A549 (cell line): Measurements from ENCODE around the gene BPI. TPM values are rescaled to one million over a fixed set of nuclear protein-coding genes. Genes with fewer than 3 reads are reported as not detected.

Experiments
- ATAC-seq, 2 experiments: fragments of 200-7000 bp in 1 of 2; fragments of >200 bp in 1 of 2; cut with Nextera tagmentation in 1 of 2; cut with Tn5 transposase in 1 of 2; 3 replicates each; pipeline versions ENCODE4 v1.8.0 to v1.9.1; 2018 to 2020; ENCODE audit warnings: mild to moderate bottlenecking in 1 of 2, moderate library complexity in 1 of 2
- CTCF ChIA-PET: fragments of 300-600 bp; sonication (Branson Sonifier 250); formaldehyde crosslinking; extraction: SDS; loops from one replicate; lab custom pipeline; 2021; ENCODE audit warnings: antibody characterized with exemption, inconsistent platforms; lab: Yijun Ruan, JAX
- POLR2A ChIA-PET: fragments of 350-600 bp; formaldehyde crosslinking; extraction: SDS; loops from one replicate; lab custom pipeline; 2021; ENCODE audit warnings: antibody characterized with exemption, inconsistent platforms; lab: Yijun Ruan, JAX
- DNase-seq, 2 experiments: peaks; one replicate each; pipeline versions ENCODE4 v3.0.0 to v3.0.0-alpha.2; 2011 to 2016; ENCODE audit warnings: low read depth in 1 of 2, low spot score in 1 of 2
- FAIRE-seq: peaks from 2 replicates; lab custom pipeline; 2011; peaks lifted over from hg19 to GRCh38; lab: Jason Lieb, UNC
- H3K27ac ChIP-seq, 2 experiments: fragments of >200 bp; sonication (Bioruptor Twin); formaldehyde crosslinking; 3 replicates each; pipeline ENCODE4 v1.5.1; 2016 to 2017
- H3K4me1 ChIP-seq: fragments of >200 bp; sonication (Bioruptor Twin); formaldehyde crosslinking; 3 replicates; pipeline ENCODE4 v1.6.1; 2016
- H3K4me2 ChIP-seq: fragments of >200 bp; sonication (Bioruptor Twin); formaldehyde crosslinking; 3 replicates; pipeline ENCODE4 v1.6.1; 2016
- H3K4me3 ChIP-seq: fragments of >200 bp; sonication (Bioruptor Twin); formaldehyde crosslinking; 3 replicates; pipeline ENCODE4 v1.5.1; 2016
- H3K9me3 ChIP-seq: fragments of >200 bp; sonication (Bioruptor Twin); formaldehyde crosslinking; 3 replicates; pipeline ENCODE4 v1.6.1; 2016
- BCL3 ChIP-seq: fragments of >200 bp; sonication (Bioruptor Twin); formaldehyde crosslinking; IDR thresholded peaks from 3 replicates; pipeline ENCODE4 v1.6.1; 2016
- CBX2 ChIP-seq: fragments of 200-600 bp; sonication (generic); IDR thresholded peaks from 2 replicates; pipeline ENCODE4 v1.6.1; 2016; ENCODE audit warnings: low read depth, mild to moderate bottlenecking, borderline replicate concordance
- CEBPB ChIP-seq, 2 experiments: fragments of >200 bp in 1 of 2; sonication (Bioruptor Twin) in 1 of 2; formaldehyde crosslinking in 1 of 2; IDR thresholded peaks; 2 replicates each; pipeline ENCODE4 v1.6.1; 2012 to 2016
- CTCF ChIP-seq: fragments of >200 bp; sonication (Bioruptor Twin); formaldehyde crosslinking; IDR thresholded peaks from 3 replicates; pipeline ENCODE4 v1.5.1; 2016
- ELK1 ChIP-seq: fragments of 150-350 bp; IDR thresholded peaks from 2 replicates; pipeline ENCODE4 v1.6.1; 2014; ENCODE audit warnings: low read depth, mild to moderate bottlenecking, low read length
- EP300 ChIP-seq, 2 experiments: fragments of >200 bp; sonication (Bioruptor Twin); formaldehyde crosslinking; IDR thresholded peaks; 2 replicates in 1 of 2; 3 replicates in 1 of 2; pipeline ENCODE4 v1.6.1; 2016 to 2017
- FOXS1 ChIP-seq: fragments of 250-450 bp; sonication (Bioruptor Pico); IDR thresholded peaks from 2 replicates; pipeline ENCODE4 v1.5.0; 2020; ENCODE audit warnings: mild to moderate bottlenecking, moderate library complexity
- GATA3 ChIP-seq: IDR thresholded peaks from 2 replicates; pipeline ENCODE4 v1.6.1; 2012; ENCODE audit warnings: borderline replicate concordance
- HEYL ChIP-seq: fragments of 250-450 bp; sonication (Bioruptor Pico); IDR thresholded peaks from 2 replicates; pipeline ENCODE4 v1.8.0; 2021; ENCODE audit warnings: mild to moderate bottlenecking, moderate library complexity
- HMGXB4 ChIP-seq: fragments of 250-450 bp; sonication (Bioruptor Pico); IDR thresholded peaks from 2 replicates; pipeline ENCODE4 v1.5.0; 2021; ENCODE audit warnings: mild to moderate bottlenecking, moderate library complexity, borderline replicate concordance
- HOXA7 ChIP-seq: fragments of 250-450 bp; sonication (Bioruptor Pico); IDR thresholded peaks from 2 replicates; pipeline ENCODE4 v1.5.0; 2020; ENCODE audit warnings: mild to moderate bottlenecking, moderate library complexity
- JUNB ChIP-seq: fragments of >200 bp; sonication (Bioruptor Twin); formaldehyde crosslinking; IDR thresholded peaks from 2 replicates; pipeline ENCODE4 v1.6.1; 2016
- MAFK ChIP-seq: fragments of 450-650 bp; IDR thresholded peaks from 2 replicates; pipeline ENCODE4 v1.6.1; 2014; ENCODE audit not compliant: partially characterized antibody
- MAX ChIP-seq: IDR thresholded peaks from 2 replicates; pipeline ENCODE4 v1.6.1; 2012
- NPAS2 ChIP-seq: fragments of 250-450 bp; sonication (Bioruptor Pico); IDR thresholded peaks from 2 replicates; pipeline ENCODE4 v1.8.0; 2022; ENCODE audit warnings: mild to moderate bottlenecking, moderate library complexity, borderline replicate concordance
- NR3C1 ChIP-seq: fragments of >200 bp; sonication (Bioruptor Twin); formaldehyde crosslinking; IDR thresholded peaks from 3 replicates; pipeline ENCODE4 v1.6.1; 2017
- PBX3 ChIP-seq: IDR thresholded peaks from 2 replicates; pipeline ENCODE4 v1.6.1; 2012
- POLR2A ChIP-seq: IDR thresholded peaks from 2 replicates; pipeline ENCODE4 v1.6.1; 2012; ENCODE audit warnings: mild to moderate bottlenecking, low read length
- POLR2AphosphoS2 ChIP-seq: conservative IDR thresholded peaks from 2 replicates; pipeline ENCODE4 v1.6.1; 2012; ENCODE audit warnings: low read length, improper control_type of control experiment, inconsistent platforms
- RNF2 ChIP-seq: fragments of 200-600 bp; sonication (generic); IDR thresholded peaks from 2 replicates; pipeline ENCODE4 v1.6.1; 2016; ENCODE audit warnings: low read depth, mild to moderate bottlenecking, antibody characterized with exemption, moderate library complexity, borderline replicate concordance
- ZSCAN20 ChIP-seq: fragments of 250-450 bp; sonication (Bioruptor Pico); IDR thresholded peaks from 2 replicates; pipeline ENCODE4 v1.8.0; 2022; ENCODE audit warnings: mild to moderate bottlenecking, moderate library complexity
- WGBS: methylation state at CpG from one replicate; pipeline ENCODE4 v1.1.6; 2017; ENCODE audit errors: missing lambda C conversion rate; 5-methylcytosine and 5-hydroxymethylcytosine counted together
- polyA plus RNA-seq, 4 experiments: library from polyadenylated mRNA; depleted of rRNA in 3 of 4; stranded (reverse); fragments of >200 nt; fragmentation: RNase III in 1 of 4; extraction: RNeasy Plus Mini Kit Qiagen cat#74134 plus additional on column Dnase treatment in 1 of 4; gene quantifications; 2 replicates in 3 of 4; 3 replicates in 1 of 4; pipeline ENCODE4 v1.2.3, GENCODE V29; 2011 to 2017

BPI gene
- polyA plus RNA-seq, 2 of the 4 experiments (the other 2 are of a cell fraction), result not detected

- Histone ChIP-seq H3K9me3 (no peaks in the 10 kb centered on the region), H3K27ac (no peak overlapping the region), H3K4me3 (no peak overlapping the region), H3K4me1 (no peaks in the 10 kb centered on the region), H3K4me2 (no peak overlapping the region)
- FAIRE-seq, result no peak
- POLR2A ChIA-PET, result no interaction called here
- no peak for DNase-seq
- CTCF ChIA-PET, result interaction anchor here (1.6 kb wide), 2 partner anchors 23 to 60 kb away, joined by 6 read pairs; no protein-coding TSS in a partner anchor
- no peak for ATAC-seq
- 45% methylated on average over 8 of the region's 8 CpGs for WGBS
- TF ChIP-seq BCL3 (no peak), GATA3 (no peak), EP300 (IDR thresholded peaks at IDR 0.05) (no peak), POLR2A (no peak), CTCF (no peak), CEBPB (IDR thresholded peaks at IDR 0.05) (no peak), JUNB (no peak), CBX2 (no peak), HEYL (CRISPR knock-in tag) (no peak), ZSCAN20 (CRISPR knock-in tag) (no peak), FOXS1 (CRISPR knock-in tag) (no peak), ELK1 (no peak), POLR2AphosphoS2 (no peak), PBX3 (no peak), NR3C1 (no peak), RNF2 (no peak), NPAS2 (CRISPR knock-in tag) (no peak), MAX (no peak), HMGXB4 (CRISPR knock-in tag) (no peak), HOXA7 (no peak)
Measured at GRCh38 chr20:38386004-38386403, 82.0 kb downstream of the BPI start.

- ChIA-PET CTCF (interaction anchor here (1.6 kb wide), 2 partner anchors 22 to 59 kb away, joined by 6 read pairs; no protein-coding TSS in a partner anchor), POLR2A (no interaction called here)
- H3K9me3 ChIP-seq, result no peaks in the 10 kb centered on the region
- DNase-seq, result no peak
- WGBS, result 5% methylated on average over 2 of the region's 2 CpGs
- no peaks in the 10 kb centered on the region for H3K4me1 ChIP-seq
- ATAC-seq, result no peak
- no peak overlapping the region for H3K4me3 ChIP-seq
- FAIRE-seq, result no peak
- no peak overlapping the region for H3K27ac ChIP-seq
- TF ChIP-seq GATA3 (no peak), MAFK (peak; percentile 91)
- no peak overlapping the region for H3K4me2 ChIP-seq
Measured at GRCh38 chr20:38386851-38387250, 82.9 kb downstream of the BPI start.

Other genes with a start within 250 kb of the BPI start
- gene TGM2, start 138.9 kb upstream of the BPI start, polyA plus RNA-seq (2011; rRNA removed), result 173 TPM in 2 replicates
- gene TGM2, start 138.9 kb upstream of the BPI start, polyA plus RNA-seq (2017; fragmentation: RNase III; extraction: RNeasy Plus Mini Kit Qiagen cat#74134 plus additional on column Dnase treatment), result 348 to 469 TPM (median 441 TPM) in 3 replicates
- gene KIAA1755, start 43.4 kb upstream of the BPI start, polyA plus RNA-seq (2011; rRNA removed), result 0.04 and 0.05 TPM in 2 replicates
- gene KIAA1755, start 43.4 kb upstream of the BPI start, polyA plus RNA-seq (2017; fragmentation: RNase III; extraction: RNeasy Plus Mini Kit Qiagen cat#74134 plus additional on column Dnase treatment), result 0.13 to 0.25 TPM (median 0.21 TPM) in 3 replicates
- 2.2 and 3.5 TPM in 2 replicates for gene LBP, start 42.3 kb downstream of the BPI start, polyA plus RNA-seq (2011; rRNA removed)
- 0.62 to 1.3 TPM (median 1.0 TPM) in 3 replicates for gene LBP, start 42.3 kb downstream of the BPI start, polyA plus RNA-seq (2017; fragmentation: RNase III; extraction: RNeasy Plus Mini Kit Qiagen cat#74134 plus additional on column Dnase treatment)
- 154 and 159 TPM in 2 replicates for gene SNHG17, start 131.2 kb downstream of the BPI start, polyA plus RNA-seq (2011; rRNA removed)
- gene SNHG17, start 131.2 kb downstream of the BPI start, polyA plus RNA-seq (2017; fragmentation: RNase III; extraction: RNeasy Plus Mini Kit Qiagen cat#74134 plus additional on column Dnase treatment), result 122 to 128 TPM (median 125 TPM) in 3 replicates
- 35.9 and 38.9 TPM in 2 replicates for gene RALGAPB, start 168.7 kb downstream of the BPI start, polyA plus RNA-seq (2011; rRNA removed)
- gene RALGAPB, start 168.7 kb downstream of the BPI start, polyA plus RNA-seq (2017; fragmentation: RNase III; extraction: RNeasy Plus Mini Kit Qiagen cat#74134 plus additional on column Dnase treatment), result 14.9 to 15.4 TPM (median 15.1 TPM) in 3 replicates